A673 (cell line): Measurements from ENCODE around the gene STT3B. TPM values are rescaled to one million over a fixed set of nuclear protein-coding genes. Genes with fewer than 3 reads are reported as not detected.

Experiments used
- Bru-seq: library from RNA; stranded (reverse); fragments of 400-500 nt; gene quantifications from one replicate; lab custom pipeline; 2021; lab: Mats Ljungman, UMichigan
- BruChase-seq, 2 experiments: library from RNA; stranded (reverse); fragments of 400-500 nt; gene quantifications; one replicate each; lab custom pipeline; 2021; lab: Mats Ljungman, UMichigan
- BruUV-seq: library from RNA; stranded (reverse); fragments of 400-500 nt; replicated peaks from 2 replicates; lab custom pipeline; 2021; lab: Mats Ljungman, UMichigan
- CTCF ChIA-PET: fragments of 300-600 bp; sonication (Branson Sonifier 250); formaldehyde crosslinking; loops from one replicate; lab custom pipeline; 2022; ENCODE audit warnings: antibody characterized with exemption; lab: Charles Lee
- POLR2A ChIA-PET: fragments of 300-600 bp; sonication (Branson Sonifier 250); formaldehyde crosslinking; loops from one replicate; lab custom pipeline; 2022; ENCODE audit warnings: antibody characterized with exemption; ENCODE audit not compliant: low non-redundant PET; lab: Charles Lee
- DNase-seq: peaks from one replicate; pipeline ENCODE4 v3.0.0-alpha.2; 2015; ENCODE audit warnings: low spot score
- H3K27ac ChIP-seq: fragments of 200-600 bp; sonication (generic); 2 replicates; pipeline ENCODE4 v1.5.1; 2016; ENCODE audit warnings: mixed run types, low read depth, mild to moderate bottlenecking, mixed read lengths, antibody characterized with exemption, low read length; ENCODE audit not compliant: poor library complexity, severe bottlenecking
- H3K27me3 ChIP-seq: fragments of 200-600 bp; sonication (generic); replicated peaks from 2 replicates; pipeline ENCODE4 v1.6.1; 2017; ENCODE audit warnings: mixed run types, low read depth, mild to moderate bottlenecking, mixed read lengths, antibody characterized with exemption, low read length; ENCODE audit not compliant: insufficient read depth, poor library complexity
- H3K36me3 ChIP-seq: fragments of 200-600 bp; sonication (generic); 2 replicates; pipeline ENCODE4 v1.6.1; 2016; ENCODE audit warnings: mixed run types, mild to moderate bottlenecking, mixed read lengths, antibody characterized with exemption, low read length; ENCODE audit not compliant: insufficient read depth, poor library complexity, severe bottlenecking
- H3K4me1 ChIP-seq: fragments of 200-600 bp; sonication (generic); 2 replicates; pipeline ENCODE4 v1.6.1; 2017; ENCODE audit warnings: mixed run types, mild to moderate bottlenecking, mixed read lengths, antibody characterized with exemption, low read length; ENCODE audit not compliant: insufficient read depth, poor library complexity, severe bottlenecking
- H3K4me3 ChIP-seq: fragments of 200-600 bp; sonication (generic); 2 replicates; pipeline ENCODE4 v1.5.1; 2016; ENCODE audit warnings: low read depth, mixed run types, mild to moderate bottlenecking, mixed read lengths, low read length; ENCODE audit not compliant: poor library complexity, severe bottlenecking
- H3K9me3 ChIP-seq: fragments of 200-600 bp; sonication (generic); 2 replicates; pipeline ENCODE4 v1.6.1; 2016; ENCODE audit warnings: mixed run types, low read depth, mild to moderate bottlenecking, mixed read lengths, antibody characterized with exemption, low read length; ENCODE audit not compliant: poor library complexity, severe bottlenecking
- CTCF ChIP-seq: fragments of 300-800, 200-600 bp; sonication (generic); conservative IDR thresholded peaks from 2 replicates; pipeline ENCODE4 v1.5.1; 2017; ENCODE audit warnings: low read depth, mild to moderate bottlenecking, antibody characterized with exemption, low read length, moderate library complexity, mixed read lengths
- EZH2 ChIP-seq: fragments of 200-600 bp; sonication (generic); IDR thresholded peaks from 2 replicates; pipeline ENCODE4 v1.6.1; 2017; ENCODE audit warnings: borderline replicate concordance, low read depth, mild to moderate bottlenecking, mixed read lengths, antibody characterized with exemption, low read length; ENCODE audit not compliant: poor library complexity, severe bottlenecking
- intact Hi-C: fragments of 100-400 bp; cut with micrococcal nuclease; formaldehyde crosslinking; loops from one replicate; pipeline ENCODE4 v1.10.0; 2022; ENCODE audit not compliant: unreplicated experiment
- long read RNA-seq: library from polyadenylated mRNA; stranded (forward); transcript quantifications from one replicate; pipeline ENCODE4 v2.0.0, GENCODE V29; 2022
- total RNA-seq: library from RNA; stranded (reverse); gene quantifications from 2 replicates; pipeline ENCODE4 v1.2.3, GENCODE V29; 2021

STT3B gene
- total RNA-seq, result 129 and 137 TPM in 2 replicates
- Bru-seq, nascent RNA, result percentile 96 among the genes with signal in this experiment
- BruChase-seq, experiment 1, labeled RNA remaining after a 2-hour chase, result percentile 91 among the genes with signal in this experiment
- BruChase-seq, experiment 2, labeled RNA remaining after a 6-hour chase, result percentile 90 among the genes with signal in this experiment
- long read RNA-seq, full-length matches to known transcripts, result 222 of 272 reads
- long read RNA-seq, partial matches to known transcripts, result 27 of 272 reads
- long read RNA-seq, other reads (novel, unspliced or antisense), result 23 of 272 reads

- DNase-seq, result peak; percentile 87
- Histone ChIP-seq H3K27me3 (no peaks in the 10 kb centered on the region), H3K27ac (peak within 1 kb of the TSS; percentile 97), H3K9me3 (no peaks in the 10 kb centered on the region), H3K4me1 (peaks cover 3% of the 10 kb centered on the region), H3K36me3 (no peaks in the 10 kb centered on the region), H3K4me3 (peak within 1 kb of the TSS; percentile 89)
- intact Hi-C loops, result loop anchor here (5.0 to 10.0 kb wide), 2 partner anchors 625 to 758 kb away; no protein-coding TSS in a partner anchor
- no TSS peak for BruUV-seq
- TF ChIP-seq EZH2 (no peak), CTCF (no peak)
- CTCF ChIA-PET, result no interaction called here
- POLR2A ChIA-PET, result interaction anchor here (1.0 kb wide), 1 partner anchor 21 kb away, joined by 3 read pairs; no protein-coding TSS in a partner anchor
Measured at GRCh38 chr3:31532587-31533168, at the start of gene STT3B. STT3B (plus strand) TSS chr3:31532925; CDS start chr3:31532999, 74 bp downstream.

- TF ChIP-seq EZH2, result no peak
- TF ChIP-seq CTCF, result no peak
- no peak for DNase-seq
- H3K27ac ChIP-seq, result no peak overlapping the region
- no peaks in the 10 kb centered on the region for H3K9me3 ChIP-seq
- ChIA-PET POLR2A (no interaction called here), CTCF (no interaction called here)
- no peaks in the 10 kb centered on the region for H3K36me3 ChIP-seq
- no peaks in the 10 kb centered on the region for H3K27me3 ChIP-seq
- BruUV-seq, result no TSS peak
- intact Hi-C loops, result no loop called here
- no peaks in the 10 kb centered on the region for H3K4me1 ChIP-seq
- no peak overlapping the region for H3K4me3 ChIP-seq
Measured at GRCh38 chr3:31483776-31484175, 48.9 kb upstream of the STT3B start.

- TF ChIP-seq CTCF (no peak), EZH2 (no peak)
- no TSS peak for BruUV-seq
- Histone ChIP-seq H3K27me3 (no peaks in the 10 kb centered on the region), H3K27ac (no peak overlapping the region), H3K9me3 (no peaks in the 10 kb centered on the region), H3K36me3 (no peaks in the 10 kb centered on the region), H3K4me1 (no peaks in the 10 kb centered on the region), H3K4me3 (no peak overlapping the region)
- intact Hi-C loops, result no loop called here
- POLR2A ChIA-PET, result no interaction called here
- no peak for DNase-seq
- CTCF ChIA-PET, result no interaction called here
Measured at GRCh38 chr3:31485196-31485595, 47.5 kb upstream of the STT3B start.
